Colonic mucosa (tissue), 4 donors: ENCODE measurements around the gene DAZAP1. TPM values are rescaled to one million over a fixed set of nuclear protein-coding genes. Genes with fewer than 3 reads are reported as not detected.

Experiments used
- DNase-seq: peaks from one replicate; pipeline ENCODE4 v3.0.0-alpha.2; 2020
- H3K27ac ChIP-seq: fragments of 200-600 bp; one replicate; pipeline ENCODE4 v1.8.0; 2021
- H3K27me3 ChIP-seq: fragments of 200-600 bp; one replicate; pipeline ENCODE4 v1.8.0; 2021
- H3K36me3 ChIP-seq: fragments of 200-600 bp; one replicate; pipeline ENCODE4 v1.8.0; 2021
- H3K4me1 ChIP-seq: fragments of 200-600 bp; one replicate; pipeline ENCODE4 v1.8.0; 2021; ENCODE audit warnings: mild to moderate bottlenecking
- H3K4me3 ChIP-seq: fragments of 200-600 bp; one replicate; pipeline ENCODE4 v1.8.0; 2021
- H3K9ac ChIP-seq, 2 donors: one replicate each; pipeline ENCODE4 v1.7.0; 2013; ENCODE audit warnings: control low read depth in 2 of 2, low read depth in 2 of 2, low read length in 2 of 2
- H3K9me3 ChIP-seq: fragments of 200-600 bp; one replicate; pipeline ENCODE4 v1.8.0; 2021
- CTCF ChIP-seq: fragments of 200-600 bp; IDR thresholded peaks from one replicate; pipeline ENCODE4 v1.8.0; 2022; ENCODE audit warnings: antibody characterized with exemption, mild to moderate bottlenecking
- intact Hi-C: fragments of 100-400 bp; cut with DNase I; formaldehyde crosslinking; loops from one replicate; pipeline ENCODE4 v1.14.1; 2022
- total RNA-seq, 2 donors: library from RNA; stranded (reverse); fragmentation: NEBNext Ultra II Directional in 1 of 2; extraction: Animal tissue kit (Norgen Biotek cat#: 25700) in 1 of 2; gene quantifications; one replicate each; pipeline ENCODE4 v1.2.1, GENCODE V29; 2021
- donor health status: healthy.
- donor health status: DM: no; HTN: no; CAD: no.
- donor health status: DM: no; HTN: no; CAD: no.

Gene DAZAP1
- total RNA-seq, 2 donors from 2014 or later = 92.9 to 210 TPM

- Histone ChIP-seq H3K9me3 (no peaks in the 10 kb centered on the region), H3K36me3 (peaks cover 23% of the 10 kb centered on the region), H3K4me1 (no peaks in the 10 kb centered on the region), H3K9ac (no peak overlapping the region), H3K27ac (no peak overlapping the region), H3K27me3 (no peaks in the 10 kb centered on the region), H3K4me3 (no peak overlapping the region)
- intact Hi-C loops = no loop called here
- TF ChIP-seq CTCF = no peak
- no peak for DNase-seq
Observed at GRCh38 chr19:1424192-1424955, 17.0 kb downstream of the DAZAP1 start.

- intact Hi-C loops = no loop called here
- Histone ChIP-seq H3K4me3 (no peak overlapping the region), H3K36me3 (peaks cover 22% of the 10 kb centered on the region), H3K9me3 (no peaks in the 10 kb centered on the region), H3K9ac (no peak overlapping the region), H3K27me3 (no peaks in the 10 kb centered on the region), H3K4me1 (no peaks in the 10 kb centered on the region), H3K27ac (no peak overlapping the region)
- TF ChIP-seq CTCF = no peak
- no peak for DNase-seq
Observed at GRCh38 chr19:1425102-1425837, 17.9 kb downstream of the DAZAP1 start.

GRCh38 chr19:1425902-1426301 is 18.5 kb downstream of the DAZAP1 start:
- TF ChIP-seq CTCF = no peak
- Histone ChIP-seq H3K27me3 (no peaks in the 10 kb centered on the region), H3K9ac (no peak overlapping the region), H3K4me3 (no peak overlapping the region), H3K27ac (no peak overlapping the region), H3K4me1 (no peaks in the 10 kb centered on the region), H3K36me3 (peaks cover 15% of the 10 kb centered on the region), H3K9me3 (no peaks in the 10 kb centered on the region)
- intact Hi-C loops = no loop called here
- no peak for DNase-seq

- Histone ChIP-seq H3K4me1 (no peaks in the 10 kb centered on the region), H3K36me3 (peaks cover 17% of the 10 kb centered on the region), H3K9me3 (no peaks in the 10 kb centered on the region), H3K9ac (no peak overlapping the region), H3K27me3 (no peaks in the 10 kb centered on the region), H3K4me3 (no peak overlapping the region), H3K27ac (no peak overlapping the region)
- DNase-seq = no peak
- no peak for TF ChIP-seq CTCF
- intact Hi-C loops = no loop called here
Observed at GRCh38 chr19:1426736-1427135, 19.4 kb downstream of the DAZAP1 start.

- intact Hi-C loops = no loop called here
- no peaks in the 10 kb centered on the region for H3K27me3 ChIP-seq
- H3K4me3 ChIP-seq = no peak overlapping the region
- no peak overlapping the region for H3K9ac ChIP-seq
- H3K36me3 ChIP-seq = peaks cover 22% of the 10 kb centered on the region
- no peak overlapping the region for H3K27ac ChIP-seq
- H3K4me1 ChIP-seq = no peaks in the 10 kb centered on the region
- no peaks in the 10 kb centered on the region for H3K9me3 ChIP-seq
- TF ChIP-seq CTCF = no peak
- DNase-seq = no peak
Observed at GRCh38 chr19:1427221-1427920, 20.0 kb downstream of the DAZAP1 start.
